ENCODE results near the gene EXPH5.

- no peak for TF ChIP-seq POLR2A (IDR thresholded peaks at IDR 0.05)
- no peak for TF ChIP-seq CTCF (IDR thresholded peaks at IDR 0.05)
- TF ChIP-seq POLR2AphosphoS5 (IDR thresholded peaks at IDR 0.05), result no peak
These were observed 44.2 kb downstream of the EXPH5 start for GRCh38 chr11:108549319-108549885.

Measured in transverse colon (tissue), 4 donors.